Measurements from ENCODE around the gene PRKCA. TPM values are rescaled to one million over a fixed set of nuclear protein-coding genes. Genes with fewer than 3 reads are reported as not detected.

Gene PRKCA
- total and polyA plus RNA-seq, 10 of the 15 experiments (the other 5 are each of a cell fraction or from before 2014, with no cell fraction given), result 0.11 to 14.6 (median 0.72) TPM

DNA sequence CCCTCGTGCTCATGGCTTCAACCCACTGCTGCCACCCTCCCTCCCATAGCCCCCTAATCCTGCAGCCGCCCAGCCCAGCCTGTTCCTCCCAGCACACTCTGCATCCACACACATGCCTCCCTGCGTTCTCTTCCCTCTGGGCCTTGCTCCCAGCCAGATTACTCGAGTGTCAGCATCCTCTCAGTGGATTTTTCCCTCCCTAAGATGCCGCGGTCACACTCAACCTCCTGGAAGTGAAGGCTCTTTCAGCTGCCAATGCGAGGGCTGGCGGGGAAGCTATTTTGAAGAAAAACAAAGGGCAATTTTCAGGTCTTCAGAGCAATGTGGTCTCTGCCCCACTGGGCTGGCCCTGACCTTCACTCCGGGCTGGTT, 509.3 kb downstream of the PRKCA start:
- H3K27ac ChIP-seq (ENCODE audit: control insufficient read depth, insufficient read depth), result no peak overlapping the region
- no peaks in the 10 kb centered on the region for H3K36me3 ChIP-seq (ENCODE audit: control insufficient read depth in 2 of 2, insufficient read depth in 2 of 2, low read length in 1 of 2)
- no peaks in the 10 kb centered on the region for H3K4me1 ChIP-seq (ENCODE audit: control insufficient read depth, insufficient read depth, low read length)
- no peak overlapping the region for H3K9ac ChIP-seq (ENCODE audit: control insufficient read depth, insufficient read depth, low read length)
- ChIA-PET SMC1A (ENCODE audit: uncharacterized antibody, unreplicated experiment) (no interaction called here), RAD21 (ENCODE audit: unreplicated experiment) (no interaction called here), CTCF (no interaction called here), POLR2A (no interaction called here)
- intact Hi-C loops (cut with micrococcal nuclease; ENCODE audit: unreplicated experiment) (no loop called here), in situ Hi-C loops (cut with MboI) (no loop called here)
- BruUV-seq (replicated peaks), result no TSS peak
- no peaks in the 10 kb centered on the region for H3K79me2 ChIP-seq (ENCODE audit: control insufficient read depth, insufficient read depth, low read length)
- no peaks in the 10 kb centered on the region for H4K20me1 ChIP-seq (ENCODE audit: control insufficient read depth, insufficient read depth)
- H3K4me3 ChIP-seq, result no peak overlapping the region
- DNase-seq (ENCODE audit: low read depth, low spot score) (no peak), FAIRE-seq (no peak), ATAC-seq (no peak)
- WGBS (ENCODE audit: insufficient coverage, insufficient replicate concordance, low lambda C conversion rate, missing lambda C conversion rate), result 36% methylated on average over 9 of the region's 9 CpGs
- no peak for TF ChIP-seq IKZF1 (conservative IDR thresholded peaks at IDR 0.05)
- TF ChIP-seq MYC (IDR thresholded peaks at IDR 0.05; ENCODE audit: insufficient read depth, insufficient read length, insufficient replicate concordance, low read length, severe bottlenecking), result no peak
- no peak for TF ChIP-seq PAX5 (IDR thresholded peaks at IDR 0.05; ENCODE audit: borderline replicate concordance, low read depth, low read length)
- no peak for TF ChIP-seq TBL1XR1 (IDR thresholded peaks at IDR 0.05; ENCODE audit: low read depth, low read length)
- no peak for TF ChIP-seq NFIC (IDR thresholded peaks at IDR 0.05; ENCODE audit: low read depth, low read length)
- no peak for TF ChIP-seq EP300 (IDR thresholded peaks at IDR 0.05; ENCODE audit: borderline replicate concordance in 1 of 2, control insufficient read depth in 1 of 2, low read depth in 2 of 2, low read length in 2 of 2)
- no peak for TF ChIP-seq ZNF384 (IDR thresholded peaks at IDR 0.05; ENCODE audit: borderline replicate concordance, low read depth, low read length)
- no peak for TF ChIP-seq JUNB (IDR thresholded peaks at IDR 0.05)
- TF ChIP-seq CHD2 (IDR thresholded peaks at IDR 0.05; ENCODE audit: borderline replicate concordance, low read depth, low read length), result no peak
- no peak for TF ChIP-seq EGR1 (IDR thresholded peaks at IDR 0.05; ENCODE audit: borderline replicate concordance in 1 of 2, low read depth in 2 of 2, low read length in 2 of 2)
- no peak for TF ChIP-seq FOS (IDR thresholded peaks at IDR 0.05; ENCODE audit: borderline replicate concordance, extremely low read depth, insufficient read length)
- TF ChIP-seq EED (IDR thresholded peaks at IDR 0.05; ENCODE audit: low read depth), result no peak
- TF ChIP-seq MTA3 (IDR thresholded peaks at IDR 0.05; ENCODE audit: borderline replicate concordance, low read length), result no peak
- no peak for TF ChIP-seq JUND (IDR thresholded peaks at IDR 0.05; ENCODE audit: low read depth, low read length)
- TF ChIP-seq YBX1 (IDR thresholded peaks at IDR 0.05), result no peak
- TF ChIP-seq CBFB (IDR thresholded peaks at IDR 0.05; ENCODE audit: low read depth), result no peak
- no peak for TF ChIP-seq NFXL1 (IDR thresholded peaks at IDR 0.05; ENCODE audit: borderline replicate concordance)
- no peak for TF ChIP-seq SUZ12 (IDR thresholded peaks at IDR 0.05; ENCODE audit: unreplicated experiment)
- TF ChIP-seq, protein P1, sequence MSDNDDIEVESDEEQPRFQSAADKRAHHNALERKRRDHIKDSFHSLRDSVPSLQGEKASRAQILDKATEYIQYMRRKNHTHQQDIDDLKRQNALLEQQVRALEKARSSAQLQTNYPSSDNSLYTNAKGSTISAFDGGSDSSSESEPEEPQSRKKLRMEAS (IDR thresholded peaks at IDR 0.05; ENCODE audit: low read depth, low read length), result no peak
- no peak for TF ChIP-seq SUPT20H (IDR thresholded peaks at IDR 0.05; ENCODE audit: borderline replicate concordance, control insufficient read depth, low read depth, low read length)
- no peaks in the 10 kb centered on the region for H3K9me3 ChIP-seq (replicated peaks; ENCODE audit: control insufficient read depth, insufficient read depth, low read length)
- no peak overlapping the region for H2AFZ ChIP-seq (ENCODE audit: control insufficient read depth, low read depth, low read length)
- no peak overlapping the region for H3K4me2 ChIP-seq (ENCODE audit: control insufficient read depth, insufficient read depth)
- H3K27me3 ChIP-seq (replicated peaks in 1 of 2; ENCODE audit: control insufficient read depth in 2 of 2, insufficient read depth in 2 of 2, low read length in 1 of 2), result 0 out of 4 replicates have a peak, but pooled peaks cover 0 to 2% of the 10 kb centered on the region in 2 experiments

Data from GM12878 (cell line).